H1 (cell line): Measurements from ENCODE around the gene SLC6A3. TPM values are rescaled to one million over a fixed set of nuclear protein-coding genes. Genes with fewer than 3 reads are reported as not detected.

ENCODE experiments used
- CBX5 ChIP-seq: fragments of 300-800, 300-1000 bp; sonication (generic); IDR thresholded peaks from 2 replicates; pipeline ENCODE4 v1.7.1; 2016; ENCODE audit warnings: antibody characterized with exemption, low read length, low read depth
- CEBPB ChIP-seq: IDR thresholded peaks from 2 replicates; pipeline ENCODE4 v1.6.1; 2012; ENCODE audit warnings: low read depth, low read length
- CREB1 ChIP-seq: IDR thresholded peaks from 2 replicates; pipeline ENCODE4 v1.6.1; 2012; ENCODE audit warnings: inconsistent platforms
- KDM5A ChIP-seq: fragments of 200-600 bp; IDR thresholded peaks from 2 replicates; pipeline ENCODE4 v1.7.1; 2012; ENCODE audit warnings: mild to moderate bottlenecking, low read length, inconsistent platforms, mixed read lengths
- TBP ChIP-seq: IDR thresholded peaks from 2 replicates; pipeline ENCODE4 v1.6.1; 2011; ENCODE audit warnings: low read depth, low read length, improper control_type of control experiment
- YY1 ChIP-seq: IDR thresholded peaks from 2 replicates; pipeline ENCODE4 v1.6.1; 2011; ENCODE audit warnings: low read depth, mild to moderate bottlenecking, low read length
- polyA plus RNA-seq, 7 experiments: library from polyadenylated mRNA; depleted of rRNA in 3 of 7; stranded (reverse) in 5 of 7; unstranded in 2 of 7; fragments of >200 nt in 5 of 7; fragments of 200-250 nt in 2 of 7; gene quantifications; 1 replicate in 5 of 7; 2 replicates in 1 of 7; 4 replicates in 1 of 7; pipeline versions ENCODE4 v1.2.1 to v1.2.3, GENCODE V29; 2011 to 2013; ENCODE audit warnings: missing spikeins in 2 of 7, mixed read lengths in 2 of 7
- total RNA-seq: library from RNA; stranded (reverse); fragmentation: NEBNext Ultra II Directional; extraction: Animal tissue kit (Norgen Biotek cat#: 25700); gene quantifications from 2 replicates; pipeline ENCODE4 v1.2.1, GENCODE V29; 2021

Gene SLC6A3
- total and polyA plus RNA-seq, 2 of the 8 experiments (the other 6 are each of a cell fraction or from before 2014, with no cell fraction given), result 0.48 to 0.91 TPM

DNA sequence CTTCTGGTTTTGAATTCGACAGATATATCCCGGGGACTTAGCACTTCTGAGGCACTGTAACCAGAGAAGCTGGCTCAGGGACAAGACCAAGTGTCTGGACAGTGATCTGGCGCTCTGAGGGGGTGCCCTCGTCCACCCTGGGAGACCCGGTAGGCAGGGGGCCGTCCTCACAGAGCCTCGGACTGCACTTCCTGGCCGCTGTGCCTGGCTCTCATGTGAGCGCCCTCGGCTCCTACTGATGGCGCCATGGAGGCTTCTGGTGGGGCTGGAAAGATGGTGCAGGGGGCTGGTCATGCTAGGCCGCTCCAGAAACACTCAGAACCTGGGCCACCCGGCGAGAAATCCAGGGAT is 18.8 kb upstream of the SLC6A3 start (continued):
- no peak for TF ChIP-seq YY1
- TF ChIP-seq CEBPB, result no peak
- TF ChIP-seq CBX5, result no peak
- no peak for TF ChIP-seq KDM5A
- TF ChIP-seq TBP, result no peak
- no peak for TF ChIP-seq CREB1
